HEK293T (cell line): ENCODE data around the gene MYOF.
"Not testable (repeated sequence)": the region's sequence is repeated elsewhere in the genome, so short reads cannot be mapped to it uniquely, and the experiment has no call there.

Experiments
- BHLHE40 ChIP-seq: fragments of 450-650 bp; IDR thresholded peaks from 2 replicates; pipeline ENCODE4 v1.6.1; 2016; ENCODE audit warnings: mild to moderate bottlenecking, moderate library complexity, borderline replicate concordance
- FOXA1 ChIP-seq: fragments of 450-650 bp; IDR thresholded peaks from 2 replicates; pipeline ENCODE4 v1.6.1; 2016; ENCODE audit warnings: mild to moderate bottlenecking
- FOXM1 ChIP-seq: fragments of 450-650 bp; IDR thresholded peaks from 2 replicates; pipeline ENCODE4 v1.6.1; 2017; ENCODE audit warnings: mild to moderate bottlenecking, borderline replicate concordance
- NFRKB ChIP-seq: fragments of 450-650 bp; IDR thresholded peaks from 2 replicates; pipeline ENCODE4 v1.6.1; 2016; ENCODE audit warnings: mild to moderate bottlenecking, moderate library complexity
- SP1 ChIP-seq: fragments of 450-650 bp; IDR thresholded peaks from 2 replicates; pipeline ENCODE4 v1.6.1; 2017
- SUZ12 ChIP-seq: fragments of 450-650 bp; IDR thresholded peaks from 2 replicates; pipeline ENCODE4 v1.6.1; 2016; ENCODE audit warnings: mild to moderate bottlenecking
- TARDBP ChIP-seq: fragments of 450-650 bp; IDR thresholded peaks from 2 replicates; pipeline ENCODE4 v1.6.1; 2016
- ZNF384 ChIP-seq: fragments of 450-650 bp; IDR thresholded peaks from 2 replicates; pipeline ENCODE4 v1.6.1; 2016
- TF ChIP-seq, protein P1 (sequence below): fragments of 450-650 bp; IDR thresholded peaks from 2 replicates; pipeline ENCODE4 v1.6.1; 2016

DNA sequence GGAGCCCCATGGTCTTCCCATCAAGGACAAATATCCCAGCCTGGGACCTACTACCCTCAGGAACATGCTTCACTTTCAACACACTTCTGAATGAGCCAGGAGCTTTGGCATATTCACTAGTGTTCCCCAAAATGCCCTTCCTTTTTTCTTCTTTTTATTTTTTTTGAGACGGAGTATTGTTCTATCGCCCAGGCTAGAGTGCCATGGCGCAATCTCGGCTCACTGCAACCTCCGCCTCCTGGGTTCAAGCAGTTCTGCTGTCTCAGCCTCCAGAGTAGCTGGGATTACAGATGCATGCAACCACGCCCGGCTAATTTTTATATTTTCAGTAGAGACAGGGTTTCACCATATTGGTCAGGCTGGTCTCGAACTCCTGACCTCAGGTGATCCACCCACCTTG lies 63.1 kb downstream of the MYOF start:
- TF ChIP-seq, protein P1, sequence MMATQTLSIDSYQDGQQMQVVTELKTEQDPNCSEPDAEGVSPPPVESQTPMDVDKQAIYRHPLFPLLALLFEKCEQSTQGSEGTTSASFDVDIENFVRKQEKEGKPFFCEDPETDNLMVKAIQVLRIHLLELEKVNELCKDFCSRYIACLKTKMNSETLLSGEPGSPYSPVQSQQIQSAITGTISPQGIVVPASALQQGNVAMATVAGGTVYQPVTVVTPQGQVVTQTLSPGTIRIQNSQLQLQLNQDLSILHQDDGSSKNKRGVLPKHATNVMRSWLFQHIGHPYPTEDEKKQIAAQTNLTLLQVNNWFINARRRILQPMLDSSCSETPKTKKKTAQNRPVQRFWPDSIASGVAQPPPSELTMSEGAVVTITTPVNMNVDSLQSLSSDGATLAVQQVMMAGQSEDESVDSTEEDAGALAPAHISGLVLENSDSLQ = not testable (repeated sequence)
- TF ChIP-seq SUZ12, SP1, TARDBP, BHLHE40, ZNF384, FOXA1, NFRKB, FOXM1: not testable (repeated sequence)
